Stimulated activated naive CD4-positive, alpha-beta T cell treated with Interleukin-2 at 50 U/mL for 16 hours (primary cell): Measurements from ENCODE around the gene OTUD4.
"Not testable (repeated sequence)": the region's sequence is repeated elsewhere in the genome, so short reads cannot be mapped to it uniquely, and the experiment has no call there.

Source experiments
- DNase-seq: peaks from one replicate; lab custom pipeline; 2025; lab: John Stamatoyannopoulos, UW

The OTUD4 gene, protein sequence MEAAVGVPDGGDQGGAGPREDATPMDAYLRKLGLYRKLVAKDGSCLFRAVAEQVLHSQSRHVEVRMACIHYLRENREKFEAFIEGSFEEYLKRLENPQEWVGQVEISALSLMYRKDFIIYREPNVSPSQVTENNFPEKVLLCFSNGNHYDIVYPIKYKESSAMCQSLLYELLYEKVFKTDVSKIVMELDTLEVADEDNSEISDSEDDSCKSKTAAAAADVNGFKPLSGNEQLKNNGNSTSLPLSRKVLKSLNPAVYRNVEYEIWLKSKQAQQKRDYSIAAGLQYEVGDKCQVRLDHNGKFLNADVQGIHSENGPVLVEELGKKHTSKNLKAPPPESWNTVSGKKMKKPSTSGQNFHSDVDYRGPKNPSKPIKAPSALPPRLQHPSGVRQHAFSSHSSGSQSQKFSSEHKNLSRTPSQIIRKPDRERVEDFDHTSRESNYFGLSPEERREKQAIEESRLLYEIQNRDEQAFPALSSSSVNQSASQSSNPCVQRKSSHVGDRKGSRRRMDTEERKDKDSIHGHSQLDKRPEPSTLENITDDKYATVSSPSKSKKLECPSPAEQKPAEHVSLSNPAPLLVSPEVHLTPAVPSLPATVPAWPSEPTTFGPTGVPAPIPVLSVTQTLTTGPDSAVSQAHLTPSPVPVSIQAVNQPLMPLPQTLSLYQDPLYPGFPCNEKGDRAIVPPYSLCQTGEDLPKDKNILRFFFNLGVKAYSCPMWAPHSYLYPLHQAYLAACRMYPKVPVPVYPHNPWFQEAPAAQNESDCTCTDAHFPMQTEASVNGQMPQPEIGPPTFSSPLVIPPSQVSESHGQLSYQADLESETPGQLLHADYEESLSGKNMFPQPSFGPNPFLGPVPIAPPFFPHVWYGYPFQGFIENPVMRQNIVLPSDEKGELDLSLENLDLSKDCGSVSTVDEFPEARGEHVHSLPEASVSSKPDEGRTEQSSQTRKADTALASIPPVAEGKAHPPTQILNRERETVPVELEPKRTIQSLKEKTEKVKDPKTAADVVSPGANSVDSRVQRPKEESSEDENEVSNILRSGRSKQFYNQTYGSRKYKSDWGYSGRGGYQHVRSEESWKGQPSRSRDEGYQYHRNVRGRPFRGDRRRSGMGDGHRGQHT

DNA sequence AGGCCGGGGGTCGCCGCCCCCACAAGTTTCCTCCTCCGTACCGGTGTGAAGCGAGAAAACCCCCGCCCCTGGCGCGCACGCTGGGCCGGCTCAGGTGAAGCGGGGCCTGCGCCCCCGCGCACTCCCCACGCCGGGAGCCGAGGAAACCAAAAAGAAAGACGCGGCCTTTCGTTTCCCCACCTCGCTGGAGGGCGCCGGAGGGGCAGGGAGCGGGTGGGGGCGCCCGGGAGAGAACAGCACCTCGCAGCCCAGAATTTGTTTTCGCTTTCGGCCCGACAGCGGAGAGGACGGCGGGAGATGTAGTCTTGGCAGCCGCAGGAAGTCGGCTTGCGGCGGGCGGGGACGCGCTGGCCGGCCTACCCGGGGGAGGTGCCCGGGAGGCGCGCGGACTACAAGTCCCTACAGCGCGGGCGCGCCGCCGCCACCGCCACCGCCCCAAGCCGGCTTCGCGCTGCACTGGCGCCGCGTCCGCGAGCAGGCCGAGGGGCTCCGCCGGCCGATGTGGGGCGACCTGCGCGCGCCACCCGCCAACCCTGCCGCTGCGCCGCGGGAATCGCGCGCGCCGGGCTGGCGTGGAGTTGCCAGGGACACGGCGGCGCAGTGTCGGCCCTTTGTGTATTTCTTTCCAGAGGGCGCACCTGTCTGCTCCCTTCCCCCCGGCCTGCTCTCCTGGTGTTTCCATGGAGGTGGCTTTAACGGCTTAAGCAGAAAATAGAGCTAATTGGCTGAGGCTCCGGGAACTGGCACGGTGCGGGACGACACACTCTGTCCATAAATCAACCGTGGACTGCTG is at the start of gene OTUD4:
TSS of gene OTUD4 (minus strand) at position 292 of the 793 bp plus-strand sequence. CDS start 616 bp downstream, outside the sequence.
- DNase-seq, result peak; percentile 99

DNA sequence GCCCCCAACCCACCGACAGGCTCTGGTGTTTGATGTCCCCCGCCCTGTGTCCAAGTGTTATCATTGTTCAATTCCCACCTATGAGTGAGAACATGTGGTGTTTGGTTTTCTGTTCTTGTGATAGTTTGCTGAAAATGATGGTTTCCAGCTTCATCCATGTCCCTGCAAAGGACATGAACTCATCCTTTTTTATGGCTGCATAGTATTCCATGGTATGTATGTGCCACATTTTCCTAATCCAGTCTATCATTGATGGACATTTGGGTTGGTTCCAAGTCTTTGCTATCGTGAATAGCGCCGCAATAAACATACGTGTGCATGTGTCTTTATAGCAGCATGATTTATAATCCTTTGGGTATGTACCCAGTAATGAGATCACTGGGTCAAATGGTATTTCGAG is 42.8 kb upstream of the OTUD4 start:
- not testable (repeated sequence) for DNase-seq

DNA sequence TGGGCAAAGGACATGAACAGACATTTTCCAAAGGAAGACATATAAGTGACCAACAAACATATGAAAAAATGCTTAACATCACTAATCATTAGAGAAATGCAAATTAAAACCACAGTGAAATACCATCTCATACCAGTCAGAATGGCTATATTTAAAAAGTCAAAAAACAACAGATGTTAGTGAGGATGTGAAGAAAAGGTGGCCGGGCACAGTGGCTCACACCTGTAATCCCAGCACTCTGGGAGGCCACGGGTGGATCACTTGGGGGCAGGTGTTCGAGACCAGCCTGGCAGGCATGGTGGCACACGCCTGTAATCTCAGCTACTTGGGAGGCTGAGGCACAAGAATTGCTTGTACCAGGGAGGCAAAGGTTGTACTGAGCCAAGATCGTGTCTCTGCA is 41.1 kb upstream of the OTUD4 start:
- not testable (repeated sequence) for DNase-seq

DNA sequence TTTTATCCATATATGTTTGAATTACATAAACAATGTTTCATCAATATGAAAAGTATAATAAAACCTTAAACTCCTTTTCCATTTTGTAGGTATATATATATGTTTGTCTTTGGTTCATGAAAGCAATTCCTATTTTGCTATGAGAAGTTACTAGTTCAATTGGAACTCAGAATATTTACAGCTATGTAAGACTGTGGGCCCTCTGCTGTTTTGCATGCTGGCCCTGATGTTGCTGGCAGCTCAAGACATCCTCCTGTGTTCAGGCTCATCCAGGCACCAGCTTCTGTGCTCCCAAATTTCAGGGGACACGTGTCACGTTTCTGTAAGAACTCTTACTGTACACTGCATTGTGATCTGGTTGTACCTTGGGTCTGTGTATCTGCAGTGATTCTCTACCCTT is 38.7 kb upstream of the OTUD4 start:
- DNase-seq, result no peak

DNA sequence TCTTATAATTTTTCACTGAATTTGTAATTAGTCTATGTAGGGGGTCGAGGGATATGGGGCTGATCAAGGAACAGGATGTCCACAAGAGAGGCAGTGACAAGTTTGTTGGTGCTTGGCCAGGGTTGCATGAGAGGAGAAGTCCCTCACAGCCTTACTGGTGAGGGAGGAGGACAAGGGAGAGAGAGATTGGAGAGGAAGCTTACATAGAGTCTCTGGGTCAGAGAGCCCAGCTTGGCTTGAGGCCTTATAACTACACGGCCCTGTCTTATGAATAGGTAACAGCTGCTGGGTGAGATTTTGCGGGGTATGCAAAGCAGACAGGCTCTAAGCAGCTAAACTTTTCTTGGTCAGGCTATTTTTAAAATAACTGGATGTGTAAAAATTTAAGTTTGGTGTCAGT is 37.9 kb upstream of the OTUD4 start:
- DNase-seq, result no peak

DNA sequence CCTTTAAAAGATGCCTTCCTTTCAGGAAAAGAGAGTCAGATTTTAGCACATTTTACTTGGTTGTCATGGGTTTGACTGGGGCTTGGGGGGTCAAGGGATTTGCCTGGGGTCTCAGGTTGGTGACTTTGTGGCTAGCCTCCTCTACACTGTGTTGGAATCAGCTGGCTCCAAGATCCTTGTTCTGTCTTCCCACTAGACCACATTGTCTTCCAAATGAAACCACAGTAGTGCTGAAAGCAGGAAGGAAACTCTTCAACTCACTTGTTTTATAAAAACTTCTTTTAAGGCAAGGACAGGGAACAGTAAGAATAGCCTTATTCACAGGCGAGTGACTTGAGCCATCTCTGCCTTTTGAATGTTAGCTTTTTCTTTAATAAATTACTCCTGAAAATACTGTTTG is 37.0 kb upstream of the OTUD4 start:
- no peak for DNase-seq

DNA sequence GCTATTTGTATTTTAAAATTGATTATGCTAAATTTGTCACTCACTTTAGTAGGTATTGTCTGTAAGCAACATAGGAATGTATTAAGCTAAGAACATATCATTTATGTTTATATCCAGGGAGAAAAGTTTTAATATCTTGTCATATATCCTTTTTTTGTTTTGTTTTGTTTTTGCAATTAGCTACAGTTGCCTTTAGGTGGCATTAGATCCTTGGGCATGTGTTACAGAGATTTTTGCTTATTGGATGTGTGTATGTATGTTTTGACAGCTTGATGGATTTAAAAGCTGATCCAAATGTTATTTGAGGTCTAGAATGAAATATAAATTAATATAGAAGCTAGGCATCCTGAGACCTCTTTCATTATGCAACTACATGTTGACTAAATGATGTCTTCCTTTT is 36.1 kb upstream of the OTUD4 start:
- no peak for DNase-seq

DNA sequence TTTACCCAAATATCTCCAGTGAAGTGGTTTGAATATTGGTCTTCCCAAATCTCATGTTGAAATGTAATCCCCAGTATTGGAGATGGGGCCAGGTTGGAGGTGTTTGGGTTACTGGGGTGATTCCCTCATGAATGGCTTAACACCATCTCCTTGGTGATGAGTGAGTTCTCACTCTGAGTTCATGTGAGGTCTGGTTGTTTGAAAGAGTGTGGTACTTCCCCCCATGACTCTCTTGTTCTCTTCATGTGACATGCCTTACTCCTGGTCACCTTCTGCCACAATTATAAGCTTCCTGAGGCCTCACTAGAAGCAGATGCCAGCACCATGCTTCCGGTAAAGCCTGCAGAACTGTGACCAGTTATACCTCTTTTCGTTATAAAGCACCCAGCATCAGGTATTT is 32.9 kb upstream of the OTUD4 start:
- no peak for DNase-seq

DNA sequence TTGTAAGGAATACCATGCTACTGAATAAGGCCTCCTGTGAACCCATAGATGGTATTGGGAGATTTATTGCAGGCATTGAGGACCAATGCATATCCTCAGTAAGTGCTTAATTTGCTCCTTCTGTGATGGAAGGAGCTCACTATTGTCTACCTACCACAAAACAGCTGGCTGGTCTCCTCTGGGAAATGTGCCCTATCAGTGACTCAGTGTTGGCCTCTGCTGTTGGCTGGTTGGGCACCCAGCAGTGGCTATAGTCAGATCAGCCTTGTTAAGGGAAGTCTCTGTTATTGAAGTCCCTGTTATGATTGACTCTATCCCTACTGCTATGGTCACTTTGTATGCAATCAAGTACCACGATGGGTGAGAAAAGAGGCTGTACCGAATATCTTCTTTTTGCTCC is 27.5 kb upstream of the OTUD4 start:
- no peak for DNase-seq

DNA sequence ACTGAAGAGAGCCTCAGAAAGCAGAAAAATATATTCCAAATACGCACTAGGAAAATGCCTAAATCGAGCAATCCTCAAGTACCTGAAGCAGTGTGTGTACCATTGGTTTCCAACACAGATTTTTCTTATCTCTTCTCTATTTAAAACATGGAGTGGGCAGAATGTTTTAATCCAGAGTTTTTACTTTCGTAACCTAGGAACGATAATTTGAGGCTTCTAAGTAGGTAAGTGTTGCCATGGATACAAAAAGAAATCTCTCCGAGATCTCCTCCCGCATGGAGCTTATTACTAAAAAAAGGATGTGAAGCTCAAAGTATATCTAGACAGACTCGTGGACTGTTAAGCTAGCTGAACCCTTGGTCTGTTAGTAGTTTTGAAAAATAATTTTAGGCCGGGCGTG is 23.0 kb upstream of the OTUD4 start:
- no peak for DNase-seq

DNA sequence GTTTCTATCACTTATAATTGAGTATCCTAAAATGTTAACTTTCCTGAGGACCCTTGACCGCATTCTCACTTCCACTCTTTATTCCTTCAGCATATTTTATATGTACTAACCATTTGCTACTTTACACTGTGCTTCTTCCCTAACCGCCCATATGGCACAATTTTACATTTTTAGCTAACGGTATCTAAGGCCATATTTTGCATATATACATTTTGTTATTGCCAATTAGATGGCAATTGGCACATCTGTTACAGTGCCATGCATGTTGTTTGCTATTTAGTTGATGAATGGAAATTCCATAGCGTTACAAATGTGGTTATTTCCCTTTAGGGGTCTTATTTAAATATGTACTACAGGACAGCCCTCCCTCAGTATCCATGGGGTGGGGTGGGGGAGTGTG is 20.0 kb upstream of the OTUD4 start:
- DNase-seq, result no peak

DNA sequence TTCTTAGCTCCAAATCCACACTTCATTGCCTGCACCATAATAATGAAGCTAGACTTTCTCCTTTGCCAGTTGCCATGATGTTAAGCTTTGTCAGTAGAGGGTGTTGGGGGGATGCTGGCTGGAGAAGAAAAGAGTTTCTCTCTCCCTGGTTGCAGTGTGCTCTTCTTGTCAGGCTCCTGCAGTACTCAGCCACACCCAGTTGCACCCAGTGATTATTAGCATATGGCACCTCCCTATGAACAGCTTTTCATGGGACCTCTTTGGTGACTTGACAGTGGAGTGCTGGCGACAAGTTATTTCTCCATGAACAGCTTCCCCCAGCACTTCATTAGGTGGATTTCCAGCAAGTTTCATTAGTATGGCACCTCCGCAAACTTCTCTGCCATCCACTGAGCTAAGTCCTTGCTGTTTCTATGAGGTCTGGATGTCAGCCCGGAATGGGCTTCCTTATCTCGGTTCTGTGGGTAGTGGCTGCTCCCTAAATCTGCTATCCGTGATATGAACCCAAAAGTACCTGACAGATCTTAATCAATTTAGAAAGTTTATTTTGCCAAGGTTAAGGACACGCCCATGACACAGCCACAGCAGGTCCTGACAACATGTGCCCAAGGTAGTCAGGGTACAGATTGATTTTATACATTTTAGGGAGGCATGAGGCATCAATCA is 18.8 kb upstream of the OTUD4 start:
- DNase-seq, result no peak

DNA sequence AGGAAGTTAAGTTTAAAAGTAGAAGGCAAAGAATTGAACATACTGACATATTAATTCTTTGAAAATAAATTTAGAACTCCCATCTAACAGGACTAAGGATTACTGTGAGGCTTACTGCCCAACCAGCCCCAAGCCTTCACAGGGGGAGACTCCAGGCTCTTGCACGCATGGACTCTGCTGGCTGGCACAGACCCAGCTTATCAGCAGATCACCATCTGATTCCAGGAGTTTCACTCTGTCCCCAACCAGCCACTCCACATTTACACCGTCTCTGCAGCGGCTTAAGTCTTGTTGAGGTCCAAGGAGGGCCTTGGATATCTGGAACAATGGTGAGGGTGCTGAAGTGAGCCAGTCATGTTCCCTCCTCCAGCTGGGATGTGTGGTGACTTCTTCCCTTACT is 16.4 kb upstream of the OTUD4 start:
- DNase-seq, result no peak

DNA sequence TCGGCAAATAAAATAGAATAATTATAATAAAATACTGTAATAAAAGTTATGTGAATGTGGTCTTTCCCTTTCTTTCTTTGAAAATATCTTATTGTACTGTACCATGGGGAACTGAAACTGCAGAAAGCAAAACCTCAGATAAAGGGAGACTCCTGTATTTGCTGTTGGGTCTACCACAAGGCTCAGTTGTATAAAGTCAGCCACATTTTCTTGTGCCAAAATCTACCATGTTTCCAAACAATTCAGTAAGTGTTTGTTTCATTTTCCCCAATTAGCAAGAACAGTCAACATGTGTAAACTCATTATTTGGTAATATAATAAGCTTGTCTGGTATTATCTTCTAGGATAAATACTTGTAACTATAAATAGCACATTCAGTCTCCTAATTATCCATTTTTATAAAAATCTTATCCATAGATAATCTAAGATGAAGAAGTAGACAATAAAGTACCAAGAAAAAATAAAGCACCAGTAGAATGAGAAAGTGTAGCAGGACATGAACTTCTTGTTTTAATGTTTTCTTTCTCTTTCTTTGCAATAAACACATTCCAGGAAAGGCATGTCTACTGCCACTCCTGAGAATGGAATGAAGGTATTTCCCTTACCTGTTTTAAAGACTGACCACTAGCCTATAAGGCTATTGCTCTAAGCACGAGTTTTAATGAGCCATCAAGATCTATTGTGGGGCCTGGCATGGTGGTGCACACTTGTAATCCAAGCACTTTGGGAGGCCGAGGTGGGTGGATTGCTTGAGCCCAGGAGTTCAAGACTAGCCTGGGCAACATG is 15.0 kb upstream of the OTUD4 start:
- DNase-seq, result no peak

DNA sequence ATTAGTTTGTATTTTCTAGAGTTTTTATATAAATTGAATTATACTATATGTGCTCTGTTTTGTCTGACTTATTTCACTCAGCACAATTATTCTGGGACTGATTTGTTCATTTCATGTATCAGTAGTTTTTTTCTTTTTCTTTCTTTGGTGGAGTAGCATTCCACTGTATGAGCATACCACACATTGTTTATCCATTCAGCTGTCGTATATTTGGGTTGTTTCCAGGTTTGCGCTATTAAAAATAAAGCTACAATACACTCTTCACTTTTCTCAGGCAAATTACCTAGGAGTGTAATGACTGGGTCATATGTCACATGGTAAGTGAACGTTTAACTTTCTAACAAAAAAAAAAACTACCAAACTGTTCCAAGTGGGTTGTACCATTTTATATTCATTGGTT is 9.6 kb upstream of the OTUD4 start:
- DNase-seq, result no peak

DNA sequence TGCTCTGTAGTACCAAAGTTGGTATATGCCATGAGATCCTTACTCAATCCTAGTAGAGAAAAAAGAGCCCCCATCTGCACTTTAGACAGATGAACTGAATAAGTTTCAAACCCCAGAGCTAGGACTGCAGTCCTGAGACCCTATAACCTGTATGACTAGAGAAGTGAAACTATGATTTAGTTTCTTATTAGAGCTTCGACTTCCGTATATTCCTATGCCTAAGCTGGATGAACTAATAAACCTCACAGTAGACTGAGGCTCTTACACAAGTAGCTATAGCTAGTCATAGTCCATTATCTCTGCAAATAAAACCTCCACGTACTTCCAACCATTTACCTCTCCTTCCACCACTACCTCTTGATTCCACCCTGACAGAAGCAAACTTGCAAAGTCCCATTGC is 6.3 kb upstream of the OTUD4 start:
- no peak for DNase-seq

DNA sequence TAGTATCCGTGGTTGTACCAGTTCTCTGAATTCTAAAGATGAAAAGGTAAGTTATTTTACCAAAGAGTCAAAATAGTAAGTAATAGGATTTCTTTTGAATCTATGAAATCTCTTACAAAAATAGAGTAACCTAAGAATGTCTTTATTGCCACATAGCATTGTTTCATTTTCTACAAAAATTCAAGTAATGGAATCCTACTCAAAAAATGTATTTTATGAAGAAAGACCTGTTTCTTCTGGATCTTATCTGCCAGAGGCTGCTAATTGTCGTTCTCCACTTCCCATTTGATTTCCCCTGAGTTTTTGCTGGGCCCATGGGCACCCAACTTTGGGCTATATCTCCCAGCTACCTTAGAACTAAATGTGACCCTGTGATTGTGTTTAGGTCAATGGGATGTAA is 3.2 kb upstream of the OTUD4 start:
- DNase-seq, result no peak

DNA sequence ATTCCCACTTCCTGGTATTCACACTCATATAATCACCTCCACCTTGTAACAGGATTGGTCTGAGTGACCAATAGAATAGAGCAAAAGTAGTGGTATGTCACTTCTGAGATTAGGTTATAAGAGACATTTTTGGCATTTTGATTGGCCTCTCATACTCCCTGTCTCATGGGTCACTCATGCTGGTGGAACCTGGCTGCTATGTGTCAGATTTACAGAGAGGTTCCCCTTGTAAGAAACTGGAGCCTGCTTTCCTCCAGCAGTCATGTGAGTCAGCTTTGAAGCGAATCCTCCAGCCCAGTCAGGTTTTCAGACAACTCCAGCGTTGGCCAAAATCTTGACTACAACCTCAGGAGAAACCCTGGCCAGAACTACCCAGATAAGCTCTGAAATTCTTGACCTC is 2.6 kb upstream of the OTUD4 start:
- DNase-seq, result no peak

DNA sequence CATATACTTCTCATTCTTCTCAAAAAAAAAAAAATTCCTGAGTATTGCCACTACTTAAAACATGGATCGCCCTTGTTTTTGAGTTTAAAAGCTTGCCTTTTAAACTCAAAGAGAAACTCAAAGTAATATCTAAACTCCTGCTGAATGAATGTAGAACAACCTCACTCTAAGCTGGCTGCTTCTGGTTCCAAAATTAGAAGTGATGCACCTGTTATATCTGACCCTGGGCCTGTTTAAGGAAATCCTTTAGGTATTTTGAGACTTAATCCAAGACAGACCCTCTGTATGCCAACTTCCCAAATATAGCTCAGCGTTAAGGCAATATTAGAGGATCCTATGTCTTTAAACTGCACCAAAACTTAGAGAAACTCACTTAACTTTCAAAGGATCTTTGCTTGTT is 1.8 kb upstream of the OTUD4 start:
- DNase-seq, result no peak

DNA sequence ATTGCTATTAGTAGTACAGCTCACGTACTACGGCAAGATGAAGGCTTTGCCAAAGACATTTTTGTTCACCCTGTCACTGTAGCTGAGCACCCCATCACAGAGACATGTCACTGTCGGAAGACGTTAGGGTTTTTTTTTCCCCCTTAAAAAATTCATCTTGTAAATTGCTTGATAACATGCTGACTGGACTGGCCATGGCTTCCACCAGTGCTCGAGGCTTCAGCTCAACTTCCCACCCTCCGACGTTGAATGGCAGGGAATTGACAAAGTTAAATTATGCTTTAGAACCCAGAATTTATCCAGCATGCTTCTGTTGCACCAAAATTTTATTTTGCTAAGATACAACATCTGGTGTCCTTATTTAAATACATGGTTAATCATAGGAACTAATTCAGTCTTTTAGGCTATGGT is 707 bp upstream of the OTUD4 start:
- no peak for DNase-seq

DNA sequence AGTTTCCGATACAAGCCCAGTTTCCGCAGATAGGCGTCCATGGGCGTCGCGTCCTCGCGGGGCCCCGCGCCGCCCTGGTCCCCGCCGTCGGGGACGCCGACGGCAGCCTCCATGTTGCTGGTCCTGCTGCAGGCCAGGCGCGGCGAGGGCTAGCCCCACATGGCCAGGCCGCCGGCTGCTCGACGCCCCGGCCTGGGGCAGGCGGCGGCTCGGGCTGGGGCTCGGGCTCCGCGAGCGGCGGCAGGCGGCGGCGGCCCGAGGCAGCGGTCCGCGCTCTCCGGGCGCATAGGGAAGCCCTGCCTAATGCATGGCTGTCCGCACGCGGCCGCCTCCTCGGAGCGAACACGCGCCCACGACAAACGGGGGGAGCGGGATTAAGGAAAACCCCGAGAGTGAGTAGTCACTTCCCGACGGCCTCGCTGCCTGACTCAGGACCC is 510 bp downstream of the OTUD4 start:
- DNase-seq, result not testable (repeated sequence)
